Loucy (cell line): Measurements from ENCODE around the gene SWI5.

ENCODE experiments used
- H2AFZ ChIP-seq: fragments of 200-600 bp; sonication (generic); 2 replicates; pipeline ENCODE4 v1.6.0; 2016; ENCODE audit warnings: antibody characterized with exemption, mild to moderate bottlenecking, low read length, moderate library complexity
- H3F3A ChIP-seq: fragments of 200-600 bp; 2 replicates; pipeline ENCODE4 v1.6.0; 2016; ENCODE audit warnings: antibody characterized with exemption, low read depth, mild to moderate bottlenecking
- H3K27me3 ChIP-seq: fragments of 200-600 bp; sonication (generic); 2 replicates; pipeline ENCODE4 v1.6.1; 2014; ENCODE audit warnings: low read length, mild to moderate bottlenecking; ENCODE audit not compliant: insufficient read depth, poor library complexity, severe bottlenecking
- H3K36me3 ChIP-seq: fragments of 200-600 bp; sonication (generic); 2 replicates; pipeline ENCODE4 v1.6.1; 2016; ENCODE audit warnings: low read length; ENCODE audit not compliant: insufficient read depth
- H3K4me1 ChIP-seq: fragments of 200-600 bp; sonication (generic); 2 replicates; pipeline ENCODE4 v1.5.1; 2014; ENCODE audit warnings: low read length, mild to moderate bottlenecking; ENCODE audit not compliant: insufficient read depth, poor library complexity, severe bottlenecking
- H3K4me2 ChIP-seq: fragments of 200-600 bp; sonication (generic); 2 replicates; pipeline ENCODE4 v1.6.0; 2014; ENCODE audit warnings: antibody characterized with exemption, low read length, low read depth, mild to moderate bottlenecking; ENCODE audit not compliant: poor library complexity, severe bottlenecking
- H3K4me3 ChIP-seq: fragments of 200-600 bp; sonication (generic); 2 replicates; pipeline ENCODE4 v1.5.1; 2014; ENCODE audit warnings: low read length, mild to moderate bottlenecking, mixed read lengths; ENCODE audit not compliant: poor library complexity, severe bottlenecking
- H3K79me2 ChIP-seq: fragments of 200-600 bp; sonication (generic); 2 replicates; pipeline ENCODE4 v1.6.1; 2014; ENCODE audit warnings: low read length; ENCODE audit not compliant: insufficient read depth
- H3K9ac ChIP-seq: fragments of 200-600 bp; sonication (generic); 2 replicates; pipeline ENCODE4 v1.6.0; 2014; ENCODE audit warnings: mild to moderate bottlenecking, low read depth, low read length, moderate library complexity; ENCODE audit not compliant: poor library complexity, severe bottlenecking
- H3K9me2 ChIP-seq: fragments of 200-600 bp; sonication (generic); replicated peaks from 2 replicates; pipeline ENCODE4 v1.6.1; 2016; ENCODE audit warnings: low read depth, low read length, mixed read lengths
- H3K9me3 ChIP-seq: fragments of 200-600 bp; sonication (generic); 2 replicates; pipeline ENCODE4 v1.6.1; 2014; ENCODE audit warnings: mild to moderate bottlenecking, antibody characterized with exemption, low read length, low read depth; ENCODE audit not compliant: insufficient read depth
- H4K20me1 ChIP-seq: fragments of 200-600 bp; sonication (generic); 2 replicates; pipeline ENCODE4 v1.6.0; 2014; ENCODE audit warnings: antibody characterized with exemption, low read length, mild to moderate bottlenecking; ENCODE audit not compliant: insufficient read depth, poor library complexity, severe bottlenecking
- CTCF ChIP-seq: fragments of 200-600 bp; sonication (generic); conservative IDR thresholded peaks from 2 replicates; pipeline ENCODE4 v1.5.1; 2014; ENCODE audit warnings: mild to moderate bottlenecking, antibody characterized with exemption, low read length
- EZH2phosphoT487 ChIP-seq: fragments of 200-600 bp; IDR thresholded peaks from 2 replicates; pipeline ENCODE4 v1.6.1; 2018; ENCODE audit warnings: antibody characterized with exemption, mild to moderate bottlenecking, moderate library complexity, borderline replicate concordance

Gene SWI5

GRCh38 chr9:128293091-128293490 lies 17.0 kb downstream of the SWI5 start:
- Histone ChIP-seq H3F3A (no peaks in the 10 kb centered on the region), H3K4me3 (no peak overlapping the region), H3K4me1 (no peaks in the 10 kb centered on the region), H3K9me2 (no peaks in the 10 kb centered on the region), H3K9me3 (no peaks in the 10 kb centered on the region), H2AFZ (no peak overlapping the region), H4K20me1 (no peaks in the 10 kb centered on the region), H3K9ac (no peak overlapping the region), H3K4me2 (no peak overlapping the region), H3K36me3 (no peaks in the 10 kb centered on the region), H3K79me2 (no peaks in the 10 kb centered on the region), H3K27me3 (no peaks in the 10 kb centered on the region)
- TF ChIP-seq CTCF (no peak), EZH2phosphoT487 (no peak)

- H3F3A ChIP-seq, result no peaks in the 10 kb centered on the region
- H3K36me3 ChIP-seq, result no peaks in the 10 kb centered on the region
- no peaks in the 10 kb centered on the region for H3K9me2 ChIP-seq
- H3K4me2 ChIP-seq, result no peak overlapping the region
- H4K20me1 ChIP-seq, result no peaks in the 10 kb centered on the region
- TF ChIP-seq EZH2phosphoT487, result no peak
- no peak for TF ChIP-seq CTCF
- no peaks in the 10 kb centered on the region for H3K27me3 ChIP-seq
- H3K4me3 ChIP-seq, result no peak overlapping the region
- H3K9me3 ChIP-seq, result no peaks in the 10 kb centered on the region
- H3K9ac ChIP-seq, result no peak overlapping the region
- H3K4me1 ChIP-seq, result no peaks in the 10 kb centered on the region
- H3K79me2 ChIP-seq, result no peaks in the 10 kb centered on the region
- no peak overlapping the region for H2AFZ ChIP-seq
Measured at GRCh38 chr9:128294142-128294541, 18.1 kb downstream of the SWI5 start.

GRCh38 chr9:128296340-128297220 lies 20.5 kb downstream of the SWI5 start:
- H3K27me3 ChIP-seq, result no peaks in the 10 kb centered on the region
- H3K9ac ChIP-seq, result no peak overlapping the region
- no peaks in the 10 kb centered on the region for H3K79me2 ChIP-seq
- H3K4me3 ChIP-seq, result no peak overlapping the region
- no peaks in the 10 kb centered on the region for H3K9me3 ChIP-seq
- H3F3A ChIP-seq, result no peaks in the 10 kb centered on the region
- TF ChIP-seq CTCF, result no peak
- TF ChIP-seq EZH2phosphoT487, result no peak
- H4K20me1 ChIP-seq, result no peaks in the 10 kb centered on the region
- no peaks in the 10 kb centered on the region for H3K4me1 ChIP-seq
- H3K36me3 ChIP-seq, result no peaks in the 10 kb centered on the region
- no peaks in the 10 kb centered on the region for H3K9me2 ChIP-seq
- H2AFZ ChIP-seq, result no peak overlapping the region
- H3K4me2 ChIP-seq, result no peak overlapping the region
